ENCODE data around the gene NXNL1.

DNA sequence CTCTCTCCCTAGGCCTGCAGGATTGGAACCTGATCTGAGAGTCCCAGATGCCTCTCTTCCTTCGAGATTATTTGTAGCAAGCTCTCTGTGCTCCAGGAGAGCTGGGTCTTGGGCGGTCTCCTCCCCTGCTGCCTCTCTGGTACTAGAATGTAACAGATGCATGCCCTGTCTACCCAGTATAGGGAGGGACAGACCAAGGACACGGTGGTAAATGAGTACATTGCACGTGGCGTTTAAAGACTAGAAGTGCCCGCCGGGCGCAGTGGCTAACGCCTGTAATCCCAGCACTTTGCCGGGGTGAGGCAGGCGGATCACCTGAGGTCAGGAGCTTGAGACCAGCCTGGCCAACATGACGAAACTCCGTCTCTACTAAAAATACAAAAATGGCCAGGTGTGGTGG lies 21.3 kb upstream of the NXNL1 start:
- TF ChIP-seq CTCF (IDR thresholded peaks at IDR 0.05) (no peak), POLR2A (IDR thresholded peaks at IDR 0.05) (no peak), POLR2AphosphoS5 (IDR thresholded peaks at IDR 0.05) (no peak), EP300 (IDR thresholded peaks at IDR 0.05) (no peak)

Measured in sigmoid colon (tissue), 4 donors.